ENCODE data around the gene PYGM. TPM values are rescaled to one million over a fixed set of nuclear protein-coding genes. Genes with fewer than 3 reads are reported as not detected.

The PYGM gene
- total RNA-seq (2021) = 1.3 and 1.6 TPM in 2 replicates
- percentile 37 among the genes with signal in this experiment for Bru-seq, nascent RNA
- BruChase-seq, experiment 1, labeled RNA remaining after a 2-hour chase = percentile 43 among the genes with signal in this experiment
- percentile 53 among the genes with signal in this experiment for BruChase-seq, experiment 2, labeled RNA remaining after a 6-hour chase
- long read RNA-seq = 0 reads

DNA sequence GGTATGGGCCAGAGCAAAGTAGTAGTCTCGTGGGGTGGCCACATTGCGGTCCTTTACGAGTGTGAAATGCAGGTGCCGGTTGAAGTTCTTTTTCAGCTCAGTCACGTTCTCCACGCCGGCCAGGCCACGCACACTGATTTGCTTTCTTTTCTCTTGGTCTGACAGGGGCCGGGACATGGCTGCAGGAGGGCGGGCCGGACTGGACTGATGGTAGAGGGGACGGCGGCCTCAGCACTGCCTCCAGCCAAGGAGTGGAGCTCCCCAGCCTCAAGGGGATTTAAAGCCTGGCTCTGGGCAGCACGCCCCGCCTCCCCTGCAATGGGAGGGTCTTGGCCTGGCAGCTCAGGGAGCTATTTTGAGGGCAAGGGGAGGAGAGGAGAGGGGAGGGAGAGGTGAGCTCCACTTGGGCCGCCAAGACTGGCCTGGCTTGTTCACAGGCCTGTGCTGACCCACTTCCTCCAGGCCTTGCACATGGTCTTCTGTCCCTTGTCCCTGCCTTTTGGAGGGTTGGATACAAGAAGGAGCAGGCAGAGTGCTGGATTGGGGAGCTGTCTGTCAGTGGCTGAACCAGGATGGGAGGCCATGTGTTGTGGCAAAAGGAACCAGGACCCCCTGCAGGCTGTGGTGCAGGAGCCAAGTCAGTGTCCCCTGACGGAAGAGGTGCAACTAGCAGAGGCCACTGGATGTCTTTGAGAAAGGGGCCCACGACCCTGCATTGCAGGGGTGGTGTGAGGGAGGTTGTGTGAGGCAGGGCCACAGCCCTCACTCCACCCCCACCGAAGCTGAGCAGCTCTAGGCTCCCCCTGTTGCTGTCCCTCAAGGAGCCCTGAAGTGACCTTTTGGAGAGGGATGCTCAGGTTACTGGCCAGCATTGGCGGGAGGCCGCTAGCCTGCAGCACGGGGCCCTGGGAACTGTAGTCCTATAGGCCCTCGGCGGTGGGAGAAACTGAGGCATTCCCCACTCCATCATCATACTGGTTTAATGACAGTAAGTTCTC is at the start of gene PYGM:
PYGM (minus strand) TSS at position 253 of the 998 bp plus-strand sequence; CDS start at position 177, 76 bp downstream.
- H3K9me3 ChIP-seq (ENCODE audit: insufficient read depth, low read depth) = no peaks in the 10 kb centered on the region
- no peak within 1 kb of the TSS for H2AFZ ChIP-seq
- intact Hi-C loops (cut with micrococcal nuclease; ENCODE audit: unreplicated experiment) = no loop called here
- peaks cover 16% of the 10 kb centered on the region for H3K36me3 ChIP-seq (ENCODE audit: low read depth)
- H3K4me2 ChIP-seq = no peak within 1 kb of the TSS
- peaks cover 65% of the 10 kb centered on the region for H3F3A ChIP-seq (ENCODE audit: insufficient read depth, low read depth)
- H3K4me3 ChIP-seq = no peak within 1 kb of the TSS
- no peaks in the 10 kb centered on the region for H3K79me2 ChIP-seq (ENCODE audit: low read depth)
- H3K4me1 ChIP-seq (replicated peaks; ENCODE audit: insufficient read depth) = no peaks in the 10 kb centered on the region
- H3K27me3 ChIP-seq (ENCODE audit: insufficient read depth, low read depth) = no peaks in the 10 kb centered on the region
- TF ChIP-seq, protein P1, sequence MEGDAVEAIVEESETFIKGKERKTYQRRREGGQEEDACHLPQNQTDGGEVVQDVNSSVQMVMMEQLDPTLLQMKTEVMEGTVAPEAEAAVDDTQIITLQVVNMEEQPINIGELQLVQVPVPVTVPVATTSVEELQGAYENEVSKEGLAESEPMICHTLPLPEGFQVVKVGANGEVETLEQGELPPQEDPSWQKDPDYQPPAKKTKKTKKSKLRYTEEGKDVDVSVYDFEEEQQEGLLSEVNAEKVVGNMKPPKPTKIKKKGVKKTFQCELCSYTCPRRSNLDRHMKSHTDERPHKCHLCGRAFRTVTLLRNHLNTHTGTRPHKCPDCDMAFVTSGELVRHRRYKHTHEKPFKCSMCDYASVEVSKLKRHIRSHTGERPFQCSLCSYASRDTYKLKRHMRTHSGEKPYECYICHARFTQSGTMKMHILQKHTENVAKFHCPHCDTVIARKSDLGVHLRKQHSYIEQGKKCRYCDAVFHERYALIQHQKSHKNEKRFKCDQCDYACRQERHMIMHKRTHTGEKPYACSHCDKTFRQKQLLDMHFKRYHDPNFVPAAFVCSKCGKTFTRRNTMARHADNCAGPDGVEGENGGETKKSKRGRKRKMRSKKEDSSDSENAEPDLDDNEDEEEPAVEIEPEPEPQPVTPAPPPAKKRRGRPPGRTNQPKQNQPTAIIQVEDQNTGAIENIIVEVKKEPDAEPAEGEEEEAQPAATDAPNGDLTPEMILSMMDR (conservative IDR thresholded peaks at IDR 0.05) = no peak
- TF ChIP-seq EZH2 (IDR thresholded peaks at IDR 0.05; ENCODE audit: low read depth) = no peak
- no peak within 1 kb of the TSS for H3K27ac ChIP-seq
- no peaks in the 10 kb centered on the region for H3K9me2 ChIP-seq (ENCODE audit: insufficient read depth)
- no peak for DNase-seq
- BruUV-seq (replicated peaks) = no TSS peak
- ChIA-PET POLR2A (ENCODE audit: unreplicated experiment) (no interaction called here), CTCF (interaction anchor here (0.7 kb wide), 1 partner anchor 34 kb away, joined by 5 read pairs; no protein-coding TSS in a partner anchor)
- H4K20me1 ChIP-seq (ENCODE audit: insufficient read depth) = peaks cover 36% of the 10 kb centered on the region

DNA sequence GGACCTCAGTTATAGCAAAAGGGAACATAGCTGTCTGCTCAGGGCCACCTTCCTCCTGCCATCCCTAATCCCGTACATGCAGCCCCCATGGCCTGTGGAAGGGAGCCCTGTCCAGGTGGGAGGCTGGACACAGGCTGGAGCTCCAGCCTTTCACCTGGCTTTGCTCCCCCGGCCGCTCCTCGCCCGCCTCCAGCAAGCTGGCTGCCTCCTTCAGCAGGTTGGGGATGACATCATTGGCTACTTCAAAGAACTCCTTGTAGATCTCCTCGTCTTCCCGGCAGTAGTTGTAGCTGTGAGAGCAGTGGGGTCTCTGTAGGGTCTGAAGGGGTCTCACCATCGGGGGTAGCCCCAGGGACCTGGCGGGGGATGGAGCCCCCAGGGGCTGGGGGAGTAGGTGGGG is 45.7 kb upstream of the PYGM start:
- Histone ChIP-seq H3K36me3 (ENCODE audit: low read depth) (peaks cover 7% of the 10 kb centered on the region; the same call in 1 of the 2 replicates), H3F3A (ENCODE audit: insufficient read depth, low read depth) (peaks cover 21% of the 10 kb centered on the region), H3K27ac (no peak overlapping the region), H3K27me3 (ENCODE audit: insufficient read depth, low read depth) (no peaks in the 10 kb centered on the region), H3K79me2 (ENCODE audit: low read depth) (peaks cover 16% of the 10 kb centered on the region), H2AFZ (no peak overlapping the region), H3K9me3 (ENCODE audit: insufficient read depth, low read depth) (no peaks in the 10 kb centered on the region), H4K20me1 (ENCODE audit: insufficient read depth) (no peaks in the 10 kb centered on the region), H3K9me2 (ENCODE audit: insufficient read depth) (no peaks in the 10 kb centered on the region), H3K4me2 (no peak overlapping the region), H3K4me1 (replicated peaks; ENCODE audit: insufficient read depth) (peaks cover 26% of the 10 kb centered on the region), H3K4me3 (no peak overlapping the region)
- no TSS peak for BruUV-seq (replicated peaks)
- DNase-seq = no peak
- ChIA-PET CTCF (no interaction called here), POLR2A (ENCODE audit: unreplicated experiment) (no interaction called here)
- TF ChIP-seq EZH2 (IDR thresholded peaks at IDR 0.05; ENCODE audit: low read depth) = no peak
- TF ChIP-seq, protein P1 (conservative IDR thresholded peaks at IDR 0.05) = no peak
- intact Hi-C loops (cut with micrococcal nuclease; ENCODE audit: unreplicated experiment) = no loop called here

DNA sequence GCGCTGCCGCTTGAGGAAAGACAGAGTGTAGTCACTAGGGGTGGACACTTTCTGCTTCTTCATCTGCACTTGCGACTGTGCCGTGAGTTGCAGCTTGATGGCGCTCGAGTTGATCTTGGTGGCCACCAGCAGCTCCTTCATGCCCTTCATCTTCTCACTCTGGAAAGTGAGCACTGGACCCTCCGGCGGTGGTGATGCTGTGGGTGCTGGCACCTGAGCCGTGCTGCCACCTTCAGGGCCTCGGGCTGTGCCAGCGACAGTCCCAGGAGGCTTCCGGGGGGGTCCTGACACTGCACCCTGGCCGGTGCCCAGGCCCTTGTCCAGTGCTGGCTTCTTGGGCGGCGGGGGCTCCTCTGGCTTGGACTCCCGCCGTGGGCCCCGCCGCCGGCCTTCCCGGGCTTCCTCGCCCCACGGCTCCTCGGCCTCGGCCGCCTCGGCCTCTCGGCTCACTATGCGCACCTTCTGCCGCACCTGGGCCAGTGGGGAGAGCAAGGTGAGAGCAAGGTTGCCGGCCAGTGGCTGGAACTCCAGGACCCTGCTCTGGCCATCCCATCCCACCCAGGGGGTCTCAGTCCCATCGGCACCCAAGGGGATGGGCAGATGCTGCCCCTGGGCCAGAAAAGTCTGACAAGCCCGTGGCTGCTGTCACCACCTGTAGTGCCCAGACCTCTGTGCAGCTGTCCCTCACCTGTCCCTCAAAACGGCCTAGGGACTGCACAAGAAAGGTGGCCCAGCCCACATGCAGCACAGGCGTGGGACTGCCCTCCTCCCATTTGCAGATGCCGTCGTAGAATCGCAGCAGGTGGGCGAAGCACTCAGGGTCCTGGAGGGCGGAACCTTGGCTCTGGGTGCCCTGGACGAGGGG is 44.8 kb upstream of the PYGM start:
- ChIA-PET CTCF (interaction anchor here (0.6 kb wide), 1 partner anchor 202 kb away, joined by 3 read pairs; no protein-coding TSS in a partner anchor), POLR2A (ENCODE audit: unreplicated experiment) (interaction anchor here (0.5 to 0.6 kb wide), 2 partner anchors 20 to 577 kb away, joined by 3 to 4 read pairs; no protein-coding TSS in a partner anchor)
- no peaks in the 10 kb centered on the region for H3K9me3 ChIP-seq (ENCODE audit: insufficient read depth, low read depth)
- no peaks in the 10 kb centered on the region for H3K9me2 ChIP-seq (ENCODE audit: insufficient read depth)
- no peak for DNase-seq
- TF ChIP-seq EZH2 (IDR thresholded peaks at IDR 0.05; ENCODE audit: low read depth) = no peak
- TF ChIP-seq, protein P1 (conservative IDR thresholded peaks at IDR 0.05) = no peak
- H3K27me3 ChIP-seq (ENCODE audit: insufficient read depth, low read depth) = no peaks in the 10 kb centered on the region
- peaks cover 25% of the 10 kb centered on the region for H3F3A ChIP-seq (ENCODE audit: insufficient read depth, low read depth)
- peak overlapping the region; percentile 76; the same call in 1 of the 2 replicates for H3K4me3 ChIP-seq
- peak overlapping the region; percentile 69 for H3K27ac ChIP-seq
- peaks cover 7% of the 10 kb centered on the region; the same call in 1 of the 2 replicates for H3K36me3 ChIP-seq (ENCODE audit: low read depth)
- H3K4me1 ChIP-seq (replicated peaks; ENCODE audit: insufficient read depth) = peaks cover 26% of the 10 kb centered on the region
- H2AFZ ChIP-seq = no peak overlapping the region; the same call in 1 of the 2 replicates
- H3K79me2 ChIP-seq (ENCODE audit: low read depth) = peaks cover 16% of the 10 kb centered on the region
- H4K20me1 ChIP-seq (ENCODE audit: insufficient read depth) = no peaks in the 10 kb centered on the region
- peak overlapping the region; percentile 91 for H3K4me2 ChIP-seq
- intact Hi-C loops (cut with micrococcal nuclease; ENCODE audit: unreplicated experiment) = no loop called here
- BruUV-seq (replicated peaks) = no TSS peak
